Kidney epithelial cell (primary cell): ENCODE results near the gene COQ10B. TPM values are rescaled to one million over a fixed set of nuclear protein-coding genes. Genes with fewer than 3 reads are reported as not detected.
"Not testable (repeated sequence)": the region's sequence is repeated elsewhere in the genome, so short reads cannot be mapped to it uniquely, and the experiment has no call there.

Experiments used
- DNase-seq: peaks from one replicate; pipeline ENCODE4 v3.0.0-alpha.2; 2010; ENCODE audit warnings: low read depth
- H3K27me3 ChIP-seq: 2 replicates; pipeline ENCODE4 v1.6.0; 2011; ENCODE audit warnings: low read length; ENCODE audit not compliant: control insufficient read depth, insufficient read depth
- H3K36me3 ChIP-seq: 2 replicates; pipeline ENCODE4 v1.5.1; 2011; ENCODE audit warnings: low read length; ENCODE audit not compliant: control insufficient read depth, insufficient read depth
- H3K4me3 ChIP-seq: 2 replicates; pipeline ENCODE4 v1.5.1; 2011; ENCODE audit warnings: low read depth, mild to moderate bottlenecking, control low read depth, low read length
- CTCF ChIP-seq: IDR thresholded peaks from 2 replicates; pipeline ENCODE4 v1.5.1; 2011; ENCODE audit warnings: mild to moderate bottlenecking, moderate library complexity, low read length, control low read depth, inconsistent platforms; ENCODE audit not compliant: insufficient read depth, poor library complexity, severe bottlenecking
- total RNA-seq: library from RNA; depleted of rRNA; stranded (reverse); fragments of >200 nt; gene quantifications from 2 replicates; pipeline ENCODE4 v1.2.3, GENCODE V29; 2015

The COQ10B gene
- total RNA-seq, 1 donor from 2014 or later: 26.4 TPM

- no peak for DNase-seq
- Histone ChIP-seq H3K27me3 (no peaks in the 10 kb centered on the region), H3K36me3 (no peaks in the 10 kb centered on the region), H3K4me3 (no peak overlapping the region)
- no peak for TF ChIP-seq CTCF
These were observed 30.0 kb upstream of the COQ10B start for GRCh38 chr2:197423307-197423706.

- DNase-seq: no peak
- Histone ChIP-seq H3K36me3 (no peaks in the 10 kb centered on the region), H3K4me3 (no peak overlapping the region), H3K27me3 (no peaks in the 10 kb centered on the region)
- no peak for TF ChIP-seq CTCF
These were observed 27.8 kb upstream of the COQ10B start for GRCh38 chr2:197425550-197425949.

- no peak for TF ChIP-seq CTCF
- DNase-seq: no peak
- no peaks in the 10 kb centered on the region for H3K36me3 ChIP-seq
- H3K27me3 ChIP-seq: no peaks in the 10 kb centered on the region
- no peak overlapping the region for H3K4me3 ChIP-seq
These were observed 26.4 kb upstream of the COQ10B start for GRCh38 chr2:197426723-197427603.

GRCh38 chr2:197427986-197428385 is 25.4 kb upstream of the COQ10B start:
- TF ChIP-seq CTCF: no peak
- H3K27me3 ChIP-seq: no peaks in the 10 kb centered on the region
- DNase-seq: no peak
- H3K36me3 ChIP-seq: no peaks in the 10 kb centered on the region
- H3K4me3 ChIP-seq: no peak overlapping the region

- Histone ChIP-seq H3K4me3 (no peak overlapping the region), H3K36me3 (no peaks in the 10 kb centered on the region), H3K27me3 (no peaks in the 10 kb centered on the region)
- TF ChIP-seq CTCF: no peak
- DNase-seq: no peak
These were observed 21.5 kb upstream of the COQ10B start for GRCh38 chr2:197431858-197432257.

- not testable (repeated sequence) for H3K4me3 ChIP-seq, DNase-seq, H3K27me3 ChIP-seq, H3K36me3 ChIP-seq
These were observed 20.8 kb upstream of the COQ10B start for GRCh38 chr2:197432527-197432926.
